Colon (tissue), 2 donors: Measurements from ENCODE around the gene TUBA1C.

Experiments
- FAIRE-seq: peaks from 2 replicates; lab custom pipeline; 2012; peaks lifted over from hg19 to GRCh38; lab: Jason Lieb, UNC
- donor health status: control.
- donor health status: control.

Gene TUBA1C

DNA sequence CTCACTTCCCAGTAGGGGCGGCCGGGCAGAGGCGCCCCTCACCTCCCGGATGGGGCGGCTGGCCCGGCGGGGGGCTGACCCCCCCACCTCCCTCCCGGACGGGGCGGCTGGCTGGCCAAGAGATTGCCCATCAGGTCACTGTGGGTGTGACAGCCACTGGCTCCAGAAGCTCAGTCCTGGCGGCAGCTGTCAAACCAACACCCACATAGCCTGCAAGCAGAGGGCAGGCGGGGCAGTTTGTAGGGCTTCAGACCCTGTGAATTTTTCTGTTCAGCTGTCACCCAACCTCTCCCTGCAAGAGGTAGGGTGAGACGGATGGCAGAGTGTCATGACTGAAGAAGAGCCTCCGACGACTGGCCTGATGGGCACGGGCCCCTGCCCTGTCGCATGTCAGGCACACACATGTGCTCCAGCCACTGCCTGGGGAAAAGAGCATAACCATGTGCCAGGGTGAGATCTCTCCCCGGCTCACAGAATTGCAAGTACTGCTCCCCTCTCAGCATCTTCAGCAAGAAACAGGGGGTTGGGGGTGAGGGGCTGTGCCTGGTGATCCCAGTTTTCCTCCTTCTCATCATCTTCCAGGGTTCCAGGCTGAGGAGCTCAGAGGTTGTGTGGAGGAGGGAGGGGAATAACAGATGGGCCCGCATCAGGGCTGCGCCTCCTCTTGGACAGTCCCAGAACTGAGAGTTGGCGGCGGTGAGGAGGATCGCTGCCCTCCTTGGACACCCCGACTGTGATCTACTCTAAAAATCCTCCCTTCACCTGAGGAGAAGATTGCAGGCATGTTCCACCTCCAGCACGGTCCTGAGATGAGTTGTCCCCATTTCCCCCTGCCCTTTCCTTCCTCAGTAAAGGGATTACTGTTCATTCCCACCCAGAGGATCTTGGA lies 18.9 kb downstream of the TUBA1C start:
- no peak for FAIRE-seq

DNA sequence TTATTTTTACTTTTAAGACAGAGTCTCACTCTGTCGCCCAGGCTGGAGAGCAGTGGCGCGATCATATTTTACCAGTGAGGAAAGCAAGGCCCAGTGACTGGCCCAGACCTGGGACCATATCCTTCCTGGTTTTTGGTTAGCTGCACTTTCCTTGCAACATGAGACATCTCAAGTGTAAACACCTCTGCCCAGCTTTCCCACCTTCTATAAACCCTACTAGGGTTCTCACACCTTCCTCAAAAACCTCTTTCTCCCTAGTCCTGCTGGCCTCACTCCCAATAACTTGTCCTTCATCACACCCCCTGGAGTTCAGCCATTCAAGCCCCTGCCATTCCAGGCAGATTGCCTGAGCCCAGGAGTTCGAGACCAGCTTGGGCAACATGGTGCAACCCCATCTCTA lies 19.8 kb downstream of the TUBA1C start:
- FAIRE-seq, result no peak

- FAIRE-seq, result no peak
Observed at GRCh38 chr12:49287876-49288275, 23.0 kb downstream of the TUBA1C start.

DNA sequence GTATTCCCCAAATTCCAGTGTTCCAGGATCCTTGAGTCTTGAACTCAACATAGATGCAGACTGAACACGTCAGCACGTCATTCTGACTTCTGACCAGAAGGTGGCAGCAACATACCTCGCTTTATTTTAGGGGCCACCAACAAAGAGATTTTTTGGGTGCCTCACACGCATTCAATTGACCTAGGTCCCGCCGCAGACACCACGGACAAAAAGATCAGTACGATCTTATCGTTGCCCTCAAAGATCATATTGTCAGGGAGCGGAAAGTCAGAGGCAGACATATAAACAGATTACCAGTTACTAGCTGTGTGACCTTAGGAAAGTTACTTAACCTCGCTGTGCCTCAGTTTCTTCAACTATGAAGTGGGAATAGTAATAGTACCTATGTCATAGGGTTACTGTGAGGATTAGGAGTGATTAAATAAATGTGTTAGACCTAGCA lies 23.6 kb downstream of the TUBA1C start:
- no peak for FAIRE-seq

DNA sequence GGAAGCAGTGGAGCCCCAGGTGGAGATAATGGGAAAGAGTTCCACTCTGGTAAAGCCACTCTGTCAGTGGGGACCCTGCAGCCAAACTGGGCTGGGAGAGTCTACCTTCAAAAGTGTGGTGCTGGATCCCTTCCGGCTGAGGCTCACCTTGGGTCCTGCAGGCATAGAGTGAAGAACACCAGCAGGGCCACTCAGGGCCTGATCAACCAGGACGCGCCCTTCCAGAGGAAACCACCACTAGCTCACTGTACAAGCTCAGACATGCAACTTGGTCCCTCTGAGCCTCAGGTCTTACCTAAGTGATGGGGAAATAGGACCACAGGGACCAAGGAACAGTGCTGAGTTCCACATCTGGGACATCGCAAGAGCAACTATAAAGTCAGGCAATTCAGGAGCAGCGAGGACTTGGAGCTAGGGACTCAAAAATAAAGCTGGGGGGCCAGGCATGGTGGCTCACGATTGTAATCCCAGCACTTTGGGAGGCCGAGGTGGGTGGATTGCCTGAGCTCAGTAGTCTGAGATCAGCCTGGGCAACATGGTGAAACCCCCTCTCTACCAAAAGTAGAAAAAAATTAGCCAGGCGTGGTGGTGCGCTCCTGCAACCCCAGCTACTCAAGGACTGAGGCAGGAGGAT lies 24.2 kb downstream of the TUBA1C start:
- no peak for FAIRE-seq

GRCh38 chr12:49292729-49293055 lies 27.8 kb downstream of the TUBA1C start:
- no peak for FAIRE-seq

- no peak for FAIRE-seq
Observed at GRCh38 chr12:49293056-49293956, 28.4 kb downstream of the TUBA1C start.

- no peak for FAIRE-seq
Observed at GRCh38 chr12:49294086-49294803, 29.4 kb downstream of the TUBA1C start.

- no peak for FAIRE-seq
Observed at GRCh38 chr12:49294804-49295081, 29.9 kb downstream of the TUBA1C start.

- FAIRE-seq, result no peak
Observed at GRCh38 chr12:49295082-49295936, 30.4 kb downstream of the TUBA1C start, which contains the start of gene PRPH. PRPH (plus strand) TSS chr12:49295147; CDS start chr12:49295201, 54 bp downstream.

- FAIRE-seq, result no peak
Observed at GRCh38 chr12:49296034-49296835, 31.4 kb downstream of the TUBA1C start.

DNA sequence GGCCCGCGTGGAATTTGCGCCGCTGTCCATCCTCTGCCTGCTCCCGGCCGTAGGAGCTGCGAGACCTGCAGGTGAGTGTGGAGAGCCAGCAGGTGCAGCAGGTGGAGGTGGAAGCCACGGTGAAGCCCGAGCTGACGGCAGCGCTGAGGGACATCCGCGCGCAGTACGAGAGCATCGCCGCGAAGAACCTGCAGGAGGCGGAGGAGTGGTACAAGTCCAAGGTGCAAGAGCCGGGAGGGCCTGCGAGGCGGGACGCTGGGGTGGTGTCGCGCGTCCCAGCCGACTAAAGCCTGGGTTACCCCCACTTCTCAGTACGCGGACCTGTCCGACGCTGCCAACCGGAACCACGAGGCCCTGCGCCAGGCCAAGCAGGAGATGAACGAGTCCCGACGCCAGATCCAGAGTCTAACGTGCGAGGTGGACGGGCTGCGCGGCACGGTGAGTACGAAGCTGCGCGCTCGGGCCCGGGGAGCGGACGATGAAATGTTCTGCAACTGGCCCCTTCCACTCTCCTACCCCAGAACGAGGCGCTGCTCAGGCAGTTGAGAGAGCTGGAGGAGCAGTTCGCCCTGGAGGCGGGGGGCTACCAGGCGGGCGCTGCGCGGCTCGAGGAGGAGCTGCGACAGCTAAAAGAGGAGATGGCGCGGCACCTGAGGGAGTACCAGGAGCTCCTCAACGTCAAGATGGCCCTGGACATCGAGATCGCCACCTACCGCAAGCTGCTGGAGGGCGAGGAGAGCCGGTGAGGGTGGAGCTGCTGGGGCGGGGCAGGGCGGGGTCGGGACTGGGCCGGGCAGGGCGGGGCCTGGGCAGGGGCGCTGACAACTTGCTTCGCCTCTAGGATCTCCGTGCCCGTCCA lies 32.2 kb downstream of the TUBA1C start:
- no peak for FAIRE-seq

- FAIRE-seq, result no peak
Observed at GRCh38 chr12:49297695-49298060, 32.8 kb downstream of the TUBA1C start.

- no peak for FAIRE-seq
Observed at GRCh38 chr12:49298160-49298559, 33.3 kb downstream of the TUBA1C start.

DNA sequence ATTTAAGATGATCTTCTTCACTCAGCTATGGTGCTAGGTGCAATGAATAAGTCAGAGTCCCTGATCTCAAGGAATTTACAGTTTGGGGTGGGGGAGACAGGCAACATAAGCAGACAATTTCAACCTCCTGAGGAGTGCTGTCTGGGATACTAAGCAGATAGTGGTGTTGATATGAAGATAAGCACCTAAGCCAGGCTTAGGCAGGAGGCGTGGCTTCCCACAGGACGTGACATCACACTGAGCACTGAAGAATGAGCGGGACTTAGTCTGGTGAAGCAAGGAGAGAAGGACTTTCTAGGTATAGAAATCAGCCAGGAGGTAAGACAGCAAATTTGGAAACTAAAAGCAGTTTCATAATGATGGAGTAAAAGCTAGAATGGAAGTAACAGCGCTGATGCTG lies 36.9 kb downstream of the TUBA1C start:
- no peak for FAIRE-seq

- FAIRE-seq, result no peak
Observed at GRCh38 chr12:49304161-49304560, 39.3 kb downstream of the TUBA1C start.

GRCh38 chr12:49305762-49306510 lies 41.1 kb downstream of the TUBA1C start:
- no peak for FAIRE-seq

GRCh38 chr12:49309386-49309785 lies 44.5 kb downstream of the TUBA1C start:
- FAIRE-seq, result no peak
